RWPE2 (cell line): Measurements from ENCODE around the gene HEPN1.

Experiments
- ATAC-seq: fragments of 200-7000 bp; cut with Tn5 transposase; 3 replicates; pipeline ENCODE4 v1.9.1; 2021; ENCODE audit warnings: low read depth
- DNase-seq: peaks from one replicate; pipeline ENCODE4 v3.0.0-alpha.2; 2020; ENCODE audit warnings: low spot score
- H3K27ac ChIP-seq: fragments of 450-650 bp; 2 replicates; pipeline ENCODE4 v1.5.1; 2017; ENCODE audit warnings: mild to moderate bottlenecking; ENCODE audit not compliant: poor library complexity, severe bottlenecking
- H3K27me3 ChIP-seq: fragments of 250-450 bp; sonication (Bioruptor Pico); 2 replicates; pipeline ENCODE4 v1.5.1; 2021; ENCODE audit warnings: mild to moderate bottlenecking, moderate library complexity; ENCODE audit not compliant: insufficient read depth, poor library complexity, severe bottlenecking
- H3K36me3 ChIP-seq: fragments of 250-450 bp; sonication (Bioruptor Pico); 2 replicates; pipeline ENCODE4 v1.5.1; 2020; ENCODE audit warnings: low read depth, mild to moderate bottlenecking, moderate library complexity
- H3K4me1 ChIP-seq: fragments of 250-450 bp; sonication (Bioruptor Pico); 2 replicates; pipeline ENCODE4 v1.5.1; 2021; ENCODE audit warnings: mild to moderate bottlenecking, moderate library complexity; ENCODE audit not compliant: insufficient read depth, poor library complexity, severe bottlenecking
- H3K4me3 ChIP-seq: fragments of 250-450 bp; sonication (Bioruptor Pico); 2 replicates; pipeline ENCODE4 v1.5.1; 2021; ENCODE audit warnings: mild to moderate bottlenecking, moderate library complexity; ENCODE audit not compliant: severe bottlenecking
- H3K9me3 ChIP-seq: fragments of 250-450 bp; sonication (Bioruptor Pico); 2 replicates; pipeline ENCODE4 v1.5.1; 2021; ENCODE audit warnings: mild to moderate bottlenecking, moderate library complexity; ENCODE audit not compliant: severe bottlenecking
- TF ChIP-seq, protein P1 (sequence below): fragments of 450-650 bp; IDR thresholded peaks from one replicate; pipeline ENCODE4 v1.5.1; 2017; ENCODE audit warnings: mild to moderate bottlenecking, moderate library complexity; ENCODE audit not compliant: poor library complexity, severe bottlenecking

Gene HEPN1

DNA sequence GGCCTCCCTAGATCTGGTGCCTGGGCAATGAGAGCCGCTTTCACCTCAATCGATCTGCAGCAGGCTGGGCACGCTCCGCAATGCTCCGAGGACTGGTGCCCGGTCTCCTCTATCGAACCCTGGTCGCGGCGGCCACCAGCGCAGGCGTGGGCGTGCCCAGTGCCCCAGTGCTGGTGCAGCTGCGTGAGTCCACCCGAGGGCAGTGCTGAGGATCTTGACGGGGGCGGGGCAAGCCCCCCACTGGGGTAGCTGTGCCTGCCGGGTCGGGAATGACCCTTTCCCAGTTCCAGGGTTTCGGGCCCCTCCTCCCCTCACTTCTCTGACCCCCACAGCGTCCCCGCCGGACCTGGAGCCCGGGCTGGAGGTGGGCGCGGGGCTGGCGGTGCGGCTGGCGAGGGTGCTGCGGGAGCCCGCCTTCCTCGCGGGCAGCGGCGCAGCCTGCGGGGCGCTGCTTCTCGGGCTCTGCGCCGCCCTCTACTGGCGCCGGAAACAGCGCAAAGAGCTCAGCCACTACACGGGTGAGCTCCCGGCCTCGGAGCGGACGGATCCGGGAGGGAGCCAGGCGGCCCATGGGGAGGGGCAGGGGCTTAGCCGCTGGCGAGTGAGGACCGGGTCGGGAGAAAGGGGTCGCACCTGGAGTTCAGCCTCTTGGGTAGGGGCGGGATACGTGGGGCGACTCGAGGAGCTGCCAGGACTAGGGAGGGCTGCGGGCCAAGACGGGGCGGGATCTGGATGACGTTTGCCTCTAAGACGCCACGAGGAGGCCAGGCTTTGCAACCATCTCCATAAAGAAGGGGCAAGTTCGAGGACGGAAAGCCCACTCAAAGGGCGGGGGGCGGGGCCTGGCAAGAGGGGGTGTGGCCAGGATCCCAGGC lies 42.9 kb upstream of the HEPN1 start:
- Histone ChIP-seq H3K27me3 (peaks cover 3% of the 10 kb centered on the region), H3K9me3 (no peaks in the 10 kb centered on the region), H3K4me3 (peak overlapping the region; percentile 42), H3K36me3 (0 out of 2 replicates have a peak, but pooled peaks cover 3% of the 10 kb centered on the region), H3K27ac (peak overlapping the region; percentile 38), H3K4me1 (no peaks in the 10 kb centered on the region)
- peak; percentile 93 for ATAC-seq
- TF ChIP-seq, protein P1, sequence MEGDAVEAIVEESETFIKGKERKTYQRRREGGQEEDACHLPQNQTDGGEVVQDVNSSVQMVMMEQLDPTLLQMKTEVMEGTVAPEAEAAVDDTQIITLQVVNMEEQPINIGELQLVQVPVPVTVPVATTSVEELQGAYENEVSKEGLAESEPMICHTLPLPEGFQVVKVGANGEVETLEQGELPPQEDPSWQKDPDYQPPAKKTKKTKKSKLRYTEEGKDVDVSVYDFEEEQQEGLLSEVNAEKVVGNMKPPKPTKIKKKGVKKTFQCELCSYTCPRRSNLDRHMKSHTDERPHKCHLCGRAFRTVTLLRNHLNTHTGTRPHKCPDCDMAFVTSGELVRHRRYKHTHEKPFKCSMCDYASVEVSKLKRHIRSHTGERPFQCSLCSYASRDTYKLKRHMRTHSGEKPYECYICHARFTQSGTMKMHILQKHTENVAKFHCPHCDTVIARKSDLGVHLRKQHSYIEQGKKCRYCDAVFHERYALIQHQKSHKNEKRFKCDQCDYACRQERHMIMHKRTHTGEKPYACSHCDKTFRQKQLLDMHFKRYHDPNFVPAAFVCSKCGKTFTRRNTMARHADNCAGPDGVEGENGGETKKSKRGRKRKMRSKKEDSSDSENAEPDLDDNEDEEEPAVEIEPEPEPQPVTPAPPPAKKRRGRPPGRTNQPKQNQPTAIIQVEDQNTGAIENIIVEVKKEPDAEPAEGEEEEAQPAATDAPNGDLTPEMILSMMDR, result peak; percentile 96
- peak; percentile 88 for DNase-seq

DNA sequence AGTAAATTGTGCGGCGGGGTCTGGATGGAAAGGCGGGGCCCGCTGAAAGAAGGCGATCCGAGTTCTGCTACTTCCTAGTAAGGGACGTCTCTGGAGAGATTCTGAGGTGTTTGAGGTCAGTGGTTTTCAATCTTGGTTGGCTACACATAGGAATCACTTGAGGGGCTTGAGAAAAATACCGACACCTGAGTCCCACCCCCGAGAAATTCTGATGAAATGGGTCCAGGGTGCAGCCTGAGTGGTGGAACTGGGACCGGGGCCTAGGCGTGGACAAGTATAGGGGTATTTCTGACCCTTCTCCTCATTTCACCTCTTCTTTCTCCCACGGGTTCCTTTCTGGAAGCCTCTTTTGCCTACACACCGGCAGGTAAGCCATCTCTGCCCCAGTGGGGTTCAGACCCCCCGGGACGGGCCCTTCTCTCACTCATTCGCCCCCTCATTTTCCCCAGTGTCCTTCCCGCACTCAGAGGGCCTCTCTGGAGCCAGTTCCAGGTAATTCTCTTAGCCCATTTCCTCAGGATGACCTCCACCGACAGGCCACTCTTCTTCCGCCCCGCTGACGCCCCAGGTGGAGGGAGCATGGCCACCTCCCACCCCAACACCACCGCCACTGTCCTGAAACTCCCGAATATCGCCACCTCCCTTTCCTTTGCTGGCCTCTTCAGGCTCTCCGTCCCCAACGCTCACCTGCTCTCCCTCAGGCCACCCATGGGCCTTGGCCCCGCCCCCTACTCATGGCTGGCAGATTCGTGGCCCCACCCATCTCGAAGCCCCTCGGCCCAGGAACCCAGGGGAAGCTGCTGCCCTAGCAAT lies 42.0 kb upstream of the HEPN1 start:
- Histone ChIP-seq H3K4me3 (peak overlapping the region; percentile 42), H3K9me3 (no peaks in the 10 kb centered on the region), H3K4me1 (no peaks in the 10 kb centered on the region), H3K27me3 (no peaks in the 10 kb centered on the region), H3K36me3 (0 out of 2 replicates have a peak, but pooled peaks cover 3% of the 10 kb centered on the region), H3K27ac (peak overlapping the region; percentile 38)
- DNase-seq (no peak), ATAC-seq (0 out of 3 replicates have a peak, but pooled peaks have one; percentile 0)
- TF ChIP-seq, protein P1, result no peak

DNA sequence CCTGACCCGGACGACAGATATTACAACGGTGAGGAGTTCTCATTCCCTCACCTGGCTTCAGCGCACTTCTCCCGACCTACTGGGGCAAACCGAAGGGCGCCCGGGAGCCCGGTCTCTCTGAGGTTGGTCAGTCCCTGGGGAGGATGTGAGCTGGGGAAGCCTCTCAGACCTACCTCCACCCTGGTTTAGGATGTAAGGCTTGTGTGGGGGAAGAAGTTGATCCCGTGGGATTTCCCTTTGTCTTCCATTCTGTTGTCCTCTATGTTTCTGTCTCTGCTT lies 41.5 kb upstream of the HEPN1 start:
- Histone ChIP-seq H3K27me3 (no peaks in the 10 kb centered on the region), H3K4me3 (peak overlapping the region; percentile 42)
- no peak for ATAC-seq

DNA sequence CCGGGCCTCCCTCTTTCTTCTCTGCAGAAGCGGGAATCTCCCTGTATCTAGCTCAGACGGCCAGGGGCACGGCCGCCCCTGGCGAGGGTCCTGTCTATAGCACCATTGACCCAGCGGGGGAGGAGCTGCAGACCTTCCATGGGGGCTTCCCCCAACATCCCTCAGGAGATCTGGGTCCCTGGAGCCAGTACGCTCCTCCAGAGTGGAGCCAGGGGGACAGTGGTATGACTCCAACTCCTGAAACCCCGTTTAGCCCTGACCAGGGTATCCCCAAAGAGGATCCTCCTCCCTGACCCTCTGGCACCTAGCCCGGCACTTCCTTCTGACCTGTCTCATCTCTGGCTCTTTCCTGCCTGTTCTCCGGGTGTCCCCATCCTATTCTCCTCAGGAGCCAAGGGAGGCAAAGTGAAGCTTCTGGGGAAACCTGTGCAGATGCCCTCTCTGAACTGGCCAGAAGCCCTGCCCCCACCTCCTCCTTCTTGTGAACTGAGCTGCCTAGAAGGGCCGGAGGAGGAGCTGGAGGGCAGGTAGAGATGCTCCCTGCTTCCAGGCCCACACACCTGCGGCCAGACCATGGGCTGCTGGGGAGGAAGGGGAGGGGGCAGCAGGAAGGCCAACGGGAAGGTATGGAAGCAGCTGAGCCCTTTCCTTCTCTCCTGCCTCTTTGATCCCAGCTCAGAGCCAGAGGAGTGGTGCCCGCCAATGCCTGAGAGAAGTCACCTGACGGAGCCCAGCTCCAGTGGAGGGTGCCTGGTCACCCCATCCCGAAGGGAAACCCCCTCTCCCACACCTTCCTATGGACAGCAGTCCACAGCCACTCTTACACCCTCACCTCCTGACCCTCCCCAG lies 40.9 kb upstream of the HEPN1 start:
- no peaks in the 10 kb centered on the region for H3K27me3 ChIP-seq
- peak overlapping the region; percentile 38 for H3K27ac ChIP-seq
- 0 out of 2 replicates have a peak, but pooled peaks cover 3% of the 10 kb centered on the region for H3K36me3 ChIP-seq
- TF ChIP-seq, protein P1, result no peak
- H3K9me3 ChIP-seq, result no peaks in the 10 kb centered on the region
- ATAC-seq (no peak), DNase-seq (no peak)
- H3K4me3 ChIP-seq, result peak overlapping the region; percentile 42
- no peaks in the 10 kb centered on the region for H3K4me1 ChIP-seq

More for the DNA sequence above, 41.5 kb upstream of the HEPN1 start:
- Histone ChIP-seq H3K9me3 (no peaks in the 10 kb centered on the region), H3K36me3 (0 out of 2 replicates have a peak, but pooled peaks cover 3% of the 10 kb centered on the region), H3K4me1 (no peaks in the 10 kb centered on the region), H3K27ac (peak overlapping the region; percentile 38)
- TF ChIP-seq, protein P1, result no peak
- DNase-seq, result no peak
